HUES48 (cell line): ENCODE data around the gene C5.
"Not testable (repeated sequence)": the region's sequence is repeated elsewhere in the genome, so short reads cannot be mapped to it uniquely, and the experiment has no call there.

Source experiments
- H3K27ac ChIP-seq: one replicate; pipeline ENCODE4 v1.7.0; 2013; ENCODE audit warnings: low read depth, low read length, inconsistent platforms
- H3K27me3 ChIP-seq: 2 replicates; pipeline ENCODE4 v1.6.1; 2013; ENCODE audit warnings: mild to moderate bottlenecking, low read length; ENCODE audit not compliant: control insufficient read depth, insufficient read depth
- H3K36me3 ChIP-seq: 2 replicates; pipeline ENCODE4 v1.6.1; 2013; ENCODE audit warnings: low read length; ENCODE audit not compliant: control insufficient read depth, insufficient read depth
- H3K4me1 ChIP-seq: 2 replicates; pipeline ENCODE4 v1.6.1; 2013; ENCODE audit warnings: mild to moderate bottlenecking, low read length; ENCODE audit not compliant: control insufficient read depth, insufficient read depth
- H3K4me3 ChIP-seq: 2 replicates; pipeline ENCODE4 v1.5.1; 2013; ENCODE audit warnings: mild to moderate bottlenecking, low read depth, low read length
- H3K9ac ChIP-seq: 2 replicates; pipeline ENCODE4 v1.6.1; 2013; ENCODE audit warnings: mild to moderate bottlenecking, low read depth, low read length, moderate library complexity
- H3K9me3 ChIP-seq: 2 replicates; pipeline ENCODE4 v1.6.1; 2013; ENCODE audit warnings: low read length; ENCODE audit not compliant: control insufficient read depth, insufficient read depth

C5 gene

DNA sequence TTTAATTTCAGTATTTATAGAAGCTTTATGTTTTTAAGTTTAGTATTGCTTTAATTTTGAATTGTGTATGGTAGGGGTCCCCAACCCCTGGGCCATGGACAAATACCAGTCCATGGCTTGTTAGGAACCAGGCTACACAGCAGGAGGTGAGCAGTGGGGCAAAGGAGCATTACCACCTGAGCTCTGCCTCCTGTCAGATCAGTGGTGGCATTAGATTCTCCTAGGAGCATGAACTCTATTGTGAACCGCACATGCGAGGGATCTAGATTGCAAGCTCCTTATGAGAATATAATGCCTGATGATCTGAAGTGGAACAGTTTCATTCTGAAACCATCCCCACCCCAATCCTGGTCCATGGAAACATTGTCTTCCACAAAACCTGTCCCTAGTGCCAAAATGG lies 1.9 kb downstream of the C5 start:
- no peak overlapping the region for H3K9ac ChIP-seq
- H3K4me3 ChIP-seq, result no peak overlapping the region
- no peak overlapping the region for H3K27ac ChIP-seq
- H3K36me3 ChIP-seq, result no peaks in the 10 kb centered on the region
- no peaks in the 10 kb centered on the region for H3K9me3 ChIP-seq
- H3K27me3 ChIP-seq, result no peaks in the 10 kb centered on the region
- H3K4me1 ChIP-seq, result no peaks in the 10 kb centered on the region

DNA sequence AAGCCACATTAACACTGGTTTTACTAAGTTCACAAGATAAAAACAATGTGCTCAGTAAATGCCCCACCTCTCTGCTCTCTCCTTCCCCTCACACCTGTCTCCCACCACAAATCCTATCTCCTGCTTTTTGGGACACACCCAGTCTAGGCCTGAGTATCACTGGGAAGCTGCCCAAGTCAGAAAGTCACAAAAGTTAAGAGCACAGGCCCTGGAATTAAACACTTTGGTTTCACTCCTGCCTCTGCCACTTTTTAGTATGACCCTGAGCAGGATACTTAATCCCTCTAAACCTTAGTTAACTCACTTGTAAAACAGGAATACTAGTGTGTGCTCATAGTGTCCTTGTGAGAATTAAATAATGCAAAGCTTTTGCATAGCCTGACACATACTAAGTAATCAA lies 11.3 kb downstream of the C5 start:
- Histone ChIP-seq H3K4me3 (no peak overlapping the region), H3K36me3 (no peaks in the 10 kb centered on the region), H3K27ac (no peak overlapping the region), H3K27me3 (no peaks in the 10 kb centered on the region), H3K4me1 (no peaks in the 10 kb centered on the region), H3K9me3 (no peaks in the 10 kb centered on the region), H3K9ac (no peak overlapping the region)

GRCh38 chr9:121038362-121038761 lies 11.7 kb downstream of the C5 start:
- H3K9ac ChIP-seq, result no peak overlapping the region
- no peak overlapping the region for H3K27ac ChIP-seq
- no peaks in the 10 kb centered on the region for H3K4me1 ChIP-seq

GRCh38 chr9:121035717-121036116 lies 14.4 kb downstream of the C5 start:
- H3K27me3 ChIP-seq, H3K4me1 ChIP-seq, H3K9me3 ChIP-seq, H3K36me3 ChIP-seq, H3K9ac ChIP-seq, H3K27ac ChIP-seq, H3K4me3 ChIP-seq: not testable (repeated sequence)

More at GRCh38 chr9:121038362-121038761, 11.7 kb downstream of the C5 start:
- no peak overlapping the region for H3K4me3 ChIP-seq
- no peaks in the 10 kb centered on the region for H3K9me3 ChIP-seq
- H3K27me3 ChIP-seq, result no peaks in the 10 kb centered on the region
- no peaks in the 10 kb centered on the region for H3K36me3 ChIP-seq

GRCh38 chr9:121034529-121034928 lies 15.5 kb downstream of the C5 start:
- Histone ChIP-seq H3K9me3 (no peaks in the 10 kb centered on the region), H3K27ac (no peak overlapping the region), H3K27me3 (no peaks in the 10 kb centered on the region), H3K9ac (no peak overlapping the region), H3K36me3 (no peaks in the 10 kb centered on the region), H3K4me1 (no peaks in the 10 kb centered on the region), H3K4me3 (no peak overlapping the region)

GRCh38 chr9:121029469-121029868 lies 20.6 kb downstream of the C5 start:
- Histone ChIP-seq H3K4me3 (no peak overlapping the region), H3K9ac (no peak overlapping the region), H3K9me3 (no peaks in the 10 kb centered on the region), H3K27me3 (no peaks in the 10 kb centered on the region), H3K27ac (no peak overlapping the region), H3K36me3 (no peaks in the 10 kb centered on the region), H3K4me1 (no peaks in the 10 kb centered on the region)

GRCh38 chr9:121028285-121028684 lies 21.8 kb downstream of the C5 start:
- H3K4me1 ChIP-seq, H3K9me3 ChIP-seq, H3K27me3 ChIP-seq, H3K4me3 ChIP-seq, H3K27ac ChIP-seq, H3K36me3 ChIP-seq, H3K9ac ChIP-seq: not testable (repeated sequence)

GRCh38 chr9:121026768-121027167 lies 23.3 kb downstream of the C5 start:
- no peaks in the 10 kb centered on the region for H3K9me3 ChIP-seq
- H3K4me3 ChIP-seq, result no peak overlapping the region
- H3K9ac ChIP-seq, result no peak overlapping the region
- H3K27me3 ChIP-seq, result no peaks in the 10 kb centered on the region
- no peaks in the 10 kb centered on the region for H3K4me1 ChIP-seq
- no peaks in the 10 kb centered on the region for H3K36me3 ChIP-seq
- no peak overlapping the region for H3K27ac ChIP-seq

DNA sequence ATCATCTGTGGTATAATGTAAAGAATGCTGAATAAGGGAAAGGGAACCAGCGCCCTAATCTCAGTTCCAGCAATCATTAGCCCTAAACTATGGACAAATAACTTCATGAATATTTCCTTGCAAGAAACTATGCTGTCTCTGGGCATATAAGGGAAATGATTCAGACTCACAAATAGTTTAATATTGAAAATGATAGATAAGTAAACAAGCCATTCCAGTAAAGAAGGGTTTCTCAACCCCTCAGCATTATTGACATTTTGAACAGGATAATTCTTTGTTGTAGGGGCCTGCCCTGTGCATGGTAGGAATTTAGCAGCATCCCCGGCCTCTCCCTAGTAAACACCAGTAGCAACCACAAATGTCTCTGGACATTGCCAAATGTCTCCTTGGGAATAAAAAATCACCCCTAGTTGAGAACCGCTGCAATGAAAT lies 23.8 kb downstream of the C5 start:
- no peak overlapping the region for H3K27ac ChIP-seq
- no peak overlapping the region for H3K4me3 ChIP-seq
- H3K9ac ChIP-seq, result no peak overlapping the region
- H3K9me3 ChIP-seq, result no peaks in the 10 kb centered on the region
- H3K36me3 ChIP-seq, result no peaks in the 10 kb centered on the region
- H3K27me3 ChIP-seq, result no peaks in the 10 kb centered on the region
- H3K4me1 ChIP-seq, result no peaks in the 10 kb centered on the region

GRCh38 chr9:121024237-121024636 lies 25.8 kb downstream of the C5 start:
- no peaks in the 10 kb centered on the region for H3K36me3 ChIP-seq

GRCh38 chr9:121023064-121023463 lies 27.0 kb downstream of the C5 start:
- Histone ChIP-seq H3K4me1 (no peaks in the 10 kb centered on the region), H3K27ac (no peak overlapping the region), H3K27me3 (no peaks in the 10 kb centered on the region), H3K36me3 (no peaks in the 10 kb centered on the region), H3K9ac (no peak overlapping the region), H3K9me3 (no peaks in the 10 kb centered on the region), H3K4me3 (no peak overlapping the region)

More at GRCh38 chr9:121024237-121024636, 25.8 kb downstream of the C5 start:
- H3K4me3 ChIP-seq, result no peak overlapping the region
- no peaks in the 10 kb centered on the region for H3K27me3 ChIP-seq
- no peaks in the 10 kb centered on the region for H3K9me3 ChIP-seq
- no peak overlapping the region for H3K9ac ChIP-seq
- H3K4me1 ChIP-seq, result no peaks in the 10 kb centered on the region
- no peak overlapping the region for H3K27ac ChIP-seq

GRCh38 chr9:121021301-121021700 lies 28.8 kb downstream of the C5 start:
- H3K9me3 ChIP-seq, result no peaks in the 10 kb centered on the region
- H3K9ac ChIP-seq, result no peak overlapping the region
- no peak overlapping the region for H3K4me3 ChIP-seq
- H3K36me3 ChIP-seq, result no peaks in the 10 kb centered on the region
- no peaks in the 10 kb centered on the region for H3K27me3 ChIP-seq
- no peak overlapping the region for H3K27ac ChIP-seq
- H3K4me1 ChIP-seq, result peaks cover 5% of the 10 kb centered on the region
